ENCODE measurements around the gene KCNE3.

DNA sequence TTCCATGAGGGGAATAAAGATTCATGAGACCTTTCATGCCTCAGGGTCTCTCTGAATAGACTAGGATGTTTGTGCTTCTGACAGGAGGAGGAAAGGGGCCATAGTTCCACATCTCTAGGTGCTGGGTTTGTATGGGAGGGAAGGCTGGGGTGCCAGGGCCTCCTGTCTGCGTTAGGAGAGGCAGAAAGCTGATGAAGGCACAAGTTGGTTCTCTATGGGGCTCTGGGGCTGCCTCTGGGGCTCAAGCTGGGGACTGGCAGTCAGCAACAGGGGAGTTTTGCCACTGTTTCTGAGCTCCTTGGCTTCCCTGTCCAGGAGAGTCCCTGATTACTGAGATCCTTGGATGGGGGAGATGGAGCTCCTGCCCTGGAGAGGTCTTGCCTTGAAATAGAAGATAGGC, 4.1 kb downstream of the KCNE3 start:
- TF ChIP-seq POLR2AphosphoS5 (IDR thresholded peaks at IDR 0.05; ENCODE audit: low read depth, low read length) (no peak), SIN3A (IDR thresholded peaks at IDR 0.05; ENCODE audit: borderline replicate concordance, insufficient read depth, low read length) (no peak), REST (IDR thresholded peaks at IDR 0.05; ENCODE audit: insufficient read depth in 1 of 2, low read depth in 2 of 2, low read length in 2 of 2) (no peak), TAF1 (IDR thresholded peaks at IDR 0.05; ENCODE audit: borderline replicate concordance, insufficient read depth, low read length) (no peak)

Data from PFSK-1 (cell line).